Testis (tissue), 2 donors: ENCODE data around the gene GRAPL.
"Not testable (repeated sequence)": the region's sequence is repeated elsewhere in the genome, so short reads cannot be mapped to it uniquely, and the experiment has no call there.

Experiments
- CTCF ChIP-seq, 3 experiments: fragments of 450-650 bp in 2 of 3; fragments of 200-600 bp in 1 of 3; sonication (generic) in 1 of 3; IDR thresholded peaks; one replicate each; pipeline ENCODE4 v1.5.1; 2016 to 2019; ENCODE audit warnings: antibody characterized with exemption in 3 of 3, mild to moderate bottlenecking in 2 of 3, moderate library complexity in 1 of 3
- POLR2A ChIP-seq: fragments of 450-650 bp; IDR thresholded peaks from one replicate; pipeline ENCODE4 v1.6.1; 2017; ENCODE audit warnings: antibody characterized with exemption, mild to moderate bottlenecking, moderate library complexity

- TF ChIP-seq POLR2A; CTCF (IDR thresholded peaks at IDR 0.05): not testable (repeated sequence)
These were observed 34.4 kb upstream of the GRAPL start for GRCh38 chr17:19092737-19093683.
